Vagina (tissue), 2 donors: Measurements from ENCODE around the gene RHO.

Experiments used
- CTCF ChIP-seq, 3 experiments: fragments of 450-650 bp in 2 of 3; fragments of 200-600 bp in 1 of 3; sonication (generic) in 1 of 3; IDR thresholded peaks; one replicate each; pipeline ENCODE4 v1.5.1; 2017 to 2019; ENCODE audit warnings: antibody characterized with exemption in 3 of 3, mild to moderate bottlenecking in 2 of 3, moderate library complexity in 2 of 3
- POLR2AphosphoS5 ChIP-seq, 2 donors: sonication (generic); formaldehyde crosslinking; IDR thresholded peaks; one replicate each; pipeline ENCODE4 v1.9.0; 2017; ENCODE audit warnings: antibody characterized with exemption in 2 of 2, mild to moderate bottlenecking in 2 of 2, low read depth in 1 of 2; ENCODE audit not compliant: insufficient read depth in 1 of 2

DNA sequence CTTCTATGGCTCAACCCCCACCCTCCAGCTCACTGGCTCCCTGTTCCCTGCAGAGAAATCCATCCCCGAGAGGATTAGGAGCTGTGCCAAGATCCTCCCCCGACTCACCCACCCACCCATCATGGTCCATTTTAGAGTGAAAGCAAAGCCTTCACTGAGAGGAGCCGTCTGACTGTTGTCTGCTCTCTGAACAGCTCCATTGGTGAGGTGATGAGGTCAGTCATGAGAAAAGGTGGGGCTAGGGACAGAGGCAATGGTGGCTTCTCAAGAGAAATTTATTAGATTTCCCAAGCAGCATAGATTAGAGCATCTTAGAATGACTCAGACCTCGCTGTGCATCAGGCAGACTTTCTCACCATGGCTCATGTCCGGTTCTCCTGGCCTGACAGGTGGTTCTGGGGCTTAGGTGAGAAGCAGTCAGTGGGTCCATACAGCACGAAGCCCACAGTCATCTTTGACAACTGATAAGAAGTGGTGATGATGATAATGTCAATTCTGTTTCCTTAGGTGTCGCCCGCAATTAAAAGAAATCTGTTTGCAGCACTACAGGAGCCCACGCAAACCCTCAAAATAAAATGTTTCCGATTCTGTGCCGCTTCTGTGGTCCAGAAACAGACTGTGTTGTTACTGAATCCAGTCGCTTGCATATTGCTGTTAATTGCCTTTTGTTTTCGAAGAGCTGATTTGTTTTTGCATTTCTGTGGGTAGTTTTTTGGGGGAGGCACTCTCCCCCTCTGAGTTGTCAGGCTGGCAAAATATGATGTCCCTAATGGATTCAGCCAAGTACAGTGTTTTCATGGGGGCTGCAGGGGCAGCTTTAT lies 24.8 kb upstream of the RHO start:
- no peak for TF ChIP-seq CTCF (IDR thresholded peaks at IDR 0.05)
- no peak for TF ChIP-seq POLR2AphosphoS5 (IDR thresholded peaks at IDR 0.05; ENCODE audit: insufficient read depth in 1 of 2, low read depth in 1 of 2)
